Prostate gland (tissue), 2 donors: ENCODE data around the gene USP20. TPM values are rescaled to one million over a fixed set of nuclear protein-coding genes. Genes with fewer than 3 reads are reported as not detected.

Source experiments
- DNase-seq: peaks from one replicate; pipeline ENCODE4 v3.0.0-alpha.2; 2019; ENCODE audit warnings: low spot score
- H3K27ac ChIP-seq, 2 donors: fragments of 200-600 bp; sonication (generic); 2 replicates each; pipeline ENCODE4 v1.5.1; 2017 to 2019
- H3K27me3 ChIP-seq: fragments of 200-600 bp; sonication (generic); replicated peaks from 2 replicates; pipeline ENCODE4 v1.5.1; 2019; ENCODE audit not compliant: insufficient read depth
- H3K36me3 ChIP-seq, 2 donors: fragments of 200-600 bp; sonication (generic); 1 replicate in 1 of 2; 2 replicates in 1 of 2; pipeline versions ENCODE4 v1.5.1 to v1.8.1; 2017 to 2019
- H3K4me1 ChIP-seq: fragments of 200-600 bp; sonication (generic); replicated peaks from 2 replicates; pipeline ENCODE4 v1.5.1; 2019
- H3K4me3 ChIP-seq, 2 donors: fragments of 200-600 bp; sonication (generic); 2 replicates each; pipeline ENCODE4 v1.5.1; 2017 to 2019
- H3K9me3 ChIP-seq: fragments of 200-600 bp; sonication (generic); 2 replicates; pipeline ENCODE4 v1.5.1; 2017
- CTCF ChIP-seq, 4 experiments: fragments of 200-600 bp in 2 of 4; fragments of 450-650 bp in 2 of 4; sonication (generic) in 2 of 4; IDR thresholded peaks; 1 replicate in 3 of 4; 2 replicates in 1 of 4; pipeline ENCODE4 v1.5.1; 2016 to 2019; ENCODE audit warnings: antibody characterized with exemption in 4 of 4, mild to moderate bottlenecking in 2 of 4, moderate library complexity in 2 of 4
- POLR2A ChIP-seq: fragments of 450-650 bp; IDR thresholded peaks from one replicate; pipeline ENCODE4 v1.6.1; 2016; ENCODE audit warnings: antibody characterized with exemption, mild to moderate bottlenecking
- POLR2AphosphoS5 ChIP-seq: sonication (generic); formaldehyde crosslinking; IDR thresholded peaks from one replicate; pipeline ENCODE4 v1.6.1; 2017; ENCODE audit warnings: antibody characterized with exemption
- WGBS: methylation state at CpG from one replicate; pipeline ENCODE4 v1.1.5; 2018; 5-methylcytosine and 5-hydroxymethylcytosine counted together
- intact Hi-C: fragments of 100-400 bp; cut with DNase I; formaldehyde crosslinking; loops from one replicate; pipeline ENCODE4 v1.14.2; 2022
- total RNA-seq, 2 donors: library from RNA; depleted of rRNA; stranded (reverse); fragments of >200 nt; gene quantifications; one replicate each; pipeline ENCODE4 v1.1.0, GENCODE V29; 2016

USP20 gene
- total RNA-seq, 2 donors from 2014 or later, result 34.8 to 53.5 TPM

DNA sequence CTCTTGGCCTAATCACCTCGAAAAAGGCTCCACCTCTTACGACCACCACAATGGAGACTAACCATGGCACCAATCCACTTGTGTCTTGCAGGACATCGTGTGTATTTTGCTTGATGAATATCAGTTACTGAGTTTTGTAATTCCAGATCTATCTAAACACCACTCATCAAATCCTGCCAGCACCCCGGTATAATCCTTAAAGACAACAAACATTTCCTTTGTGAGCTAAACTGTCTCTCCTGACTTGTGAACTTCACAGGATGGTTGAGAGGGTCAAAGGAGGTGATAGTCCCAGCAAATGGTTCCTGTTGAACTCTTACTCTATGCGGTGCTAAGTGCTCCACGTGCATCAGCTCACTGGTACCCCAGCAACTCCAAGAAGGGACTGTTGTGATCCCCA lies 36.3 kb upstream of the USP20 start:
- no peaks in the 10 kb centered on the region for H3K27me3 ChIP-seq
- H3K9me3 ChIP-seq, result no peaks in the 10 kb centered on the region
- H3K4me1 ChIP-seq, result peaks cover under 1% of the 10 kb centered on the region
- no peak overlapping the region for H3K27ac ChIP-seq
- DNase-seq, result no peak
- no peak overlapping the region for H3K4me3 ChIP-seq
- WGBS, result 37% methylated on average over 6 of the region's 6 CpGs
- TF ChIP-seq CTCF (IDR thresholded peaks at IDR 0.05), result no peak
- H3K36me3 ChIP-seq, result no peaks in the 10 kb centered on the region
- intact Hi-C loops, result no loop called here

- 84% methylated on average over 17 of the region's 17 CpGs for WGBS
- Histone ChIP-seq H3K9me3 (no peaks in the 10 kb centered on the region), H3K4me1 (peaks cover 5% of the 10 kb centered on the region), H3K4me3 (no peak overlapping the region), H3K27ac (no peak overlapping the region), H3K36me3 (no peaks in the 10 kb centered on the region), H3K27me3 (no peaks in the 10 kb centered on the region)
- TF ChIP-seq POLR2AphosphoS5 (no peak), POLR2A (no peak), CTCF (IDR thresholded peaks at IDR 0.05) (no peak)
- DNase-seq, result no peak
- intact Hi-C loops, result no loop called here
Measured at GRCh38 chr9:129801504-129801903, 33.8 kb upstream of the USP20 start.

DNA sequence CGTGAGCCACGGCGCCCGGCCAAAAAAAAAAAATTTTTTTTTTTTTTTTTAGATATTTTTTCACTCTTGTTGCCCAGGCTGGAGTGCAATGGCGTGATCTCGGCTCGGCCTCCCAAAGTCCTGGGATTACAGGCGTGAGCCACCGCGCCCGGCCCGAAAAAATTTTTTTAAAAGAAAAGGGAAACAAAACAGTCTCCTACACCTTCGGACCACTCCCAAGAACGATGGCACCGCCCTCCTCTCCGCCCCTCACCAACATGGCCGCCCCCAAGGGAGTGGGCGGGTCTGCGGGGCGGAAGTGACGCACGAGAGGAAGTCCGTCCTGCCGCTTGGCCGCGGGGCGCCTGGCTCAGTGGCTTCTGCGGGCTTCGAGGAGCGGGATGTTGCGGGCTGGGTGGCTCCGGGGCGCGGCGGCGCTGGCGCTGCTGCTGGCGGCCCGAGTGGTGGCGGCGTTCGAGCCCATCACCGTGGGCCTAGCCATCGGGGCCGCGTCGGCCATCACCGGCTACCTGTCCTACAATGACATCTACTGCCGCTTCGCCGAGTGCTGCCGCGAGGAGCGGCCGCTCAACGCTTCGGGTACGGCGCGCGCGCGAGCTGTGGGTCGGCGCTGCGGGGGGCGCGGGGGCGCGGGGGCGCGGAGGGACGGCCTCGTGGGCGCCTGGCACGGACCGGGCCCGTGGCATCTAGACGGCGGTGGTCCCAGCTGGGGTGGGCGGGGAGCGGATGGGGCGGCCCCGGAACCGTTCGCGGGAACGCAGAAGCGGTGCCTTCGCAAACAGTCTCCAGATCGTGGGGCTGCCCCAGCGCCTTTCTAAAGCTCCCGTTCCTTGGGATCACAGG lies 32.2 kb upstream of the USP20 start, which contains the start of gene TOR1B:
Gene TOR1B (plus strand): TSS at position 352 of the 843 bp plus-strand sequence. CDS start 29 bp downstream, at position 381.
- TF ChIP-seq CTCF (IDR thresholded peaks at IDR 0.05), result peak in 1 of 4 experiments; percentile 19
- peak; percentile 93 for TF ChIP-seq POLR2A
- TF ChIP-seq POLR2AphosphoS5, result peak; percentile 97
- Histone ChIP-seq H3K27me3 (no peaks in the 10 kb centered on the region), H3K9me3 (no peaks in the 10 kb centered on the region), H3K4me1 (peaks cover 5% of the 10 kb centered on the region), H3K4me3 (peak within 1 kb of the TSS; percentile 92 to 98), H3K27ac (peak within 1 kb of the TSS; percentile 89), H3K36me3 (no peaks in the 10 kb centered on the region)
- peak; percentile 90 for DNase-seq
- under 1% methylated on average over 63 of the region's 93 CpGs for WGBS
- intact Hi-C loops, result no loop called here

DNA sequence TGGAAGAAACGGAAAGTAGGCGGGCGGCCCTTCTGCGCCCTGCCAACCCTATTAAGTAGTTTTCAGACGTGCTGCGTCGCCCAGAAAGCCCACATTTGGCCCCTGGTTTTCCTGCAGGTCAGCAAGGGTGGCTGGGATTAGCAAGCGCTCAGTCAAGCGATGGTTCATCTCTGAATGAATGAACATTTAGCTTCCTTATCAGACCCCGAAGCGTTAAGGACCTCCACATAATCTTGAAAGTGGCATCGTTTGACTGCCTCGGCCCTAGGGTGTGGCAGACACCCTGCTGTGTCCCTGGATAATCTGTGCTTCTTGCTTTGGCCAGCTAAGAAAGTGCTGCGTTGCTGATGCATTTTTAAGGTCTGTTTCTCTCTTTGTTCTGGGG lies 31.6 kb upstream of the USP20 start:
- no peaks in the 10 kb centered on the region for H3K27me3 ChIP-seq
- H3K9me3 ChIP-seq, result no peaks in the 10 kb centered on the region
- intact Hi-C loops, result no loop called here
- peak overlapping the region; percentile 92 to 98 for H3K4me3 ChIP-seq
- peaks cover 5% of the 10 kb centered on the region for H3K4me1 ChIP-seq
- H3K36me3 ChIP-seq, result no peaks in the 10 kb centered on the region
- TF ChIP-seq POLR2A, result no peak
- TF ChIP-seq POLR2AphosphoS5, result no peak
- no peak for TF ChIP-seq CTCF (IDR thresholded peaks at IDR 0.05)
- WGBS, result 1% methylated on average over 14 of the region's 14 CpGs
- no peak for DNase-seq
- peak overlapping the region; percentile 89 for H3K27ac ChIP-seq

- no peaks in the 10 kb centered on the region for H3K36me3 ChIP-seq
- intact Hi-C loops, result no loop called here
- no peak for DNase-seq
- TF ChIP-seq CTCF (IDR thresholded peaks at IDR 0.05) (no peak), POLR2AphosphoS5 (no peak), POLR2A (no peak)
- H3K9me3 ChIP-seq, result no peaks in the 10 kb centered on the region
- H3K27ac ChIP-seq, result no peak overlapping the region
- peaks cover 5% of the 10 kb centered on the region for H3K4me1 ChIP-seq
- H3K4me3 ChIP-seq, result no peak overlapping the region
- WGBS, result 70% methylated on average over 4 of the region's 4 CpGs
- H3K27me3 ChIP-seq, result no peaks in the 10 kb centered on the region
Measured at GRCh38 chr9:129806061-129806460, 29.2 kb upstream of the USP20 start.
